Parathyroid adenoma (tissue), 2 donors: Measurements from ENCODE around the gene CNTN5.

Experiments used
- H2AFZ ChIP-seq: fragments of 300-600 bp; sonication (generic); one replicate; pipeline ENCODE4 v1.7.0; 2017; ENCODE audit warnings: antibody characterized with exemption, mild to moderate bottlenecking
- H3K27ac ChIP-seq: fragments of 300-600 bp; sonication (generic); one replicate; pipeline ENCODE4 v1.7.0; 2017
- H3K27me3 ChIP-seq: fragments of 300-600 bp; sonication (generic); one replicate; pipeline ENCODE4 v1.7.0; 2017; ENCODE audit warnings: low read length; ENCODE audit not compliant: control insufficient read depth, insufficient read depth
- H3K36me3 ChIP-seq: fragments of 300-600 bp; sonication (generic); one replicate; pipeline ENCODE4 v1.7.0; 2017; ENCODE audit warnings: low read length; ENCODE audit not compliant: control insufficient read depth, insufficient read depth
- H3K4me1 ChIP-seq: fragments of 300-600 bp; sonication (generic); one replicate; pipeline ENCODE4 v1.7.0; 2017; ENCODE audit warnings: control low read depth
- H3K4me2 ChIP-seq: fragments of 300-600 bp; sonication (generic); one replicate; pipeline ENCODE4 v1.7.0; 2017; ENCODE audit warnings: low read length
- H3K4me3 ChIP-seq: fragments of 300-600 bp; sonication (generic); one replicate; pipeline ENCODE4 v1.7.0; 2017; ENCODE audit warnings: low read depth, low read length
- H3K79me2 ChIP-seq: fragments of 300-600 bp; sonication (generic); one replicate; pipeline ENCODE4 v1.7.0; 2017; ENCODE audit warnings: control low read depth
- H3K9ac ChIP-seq: fragments of 300-600 bp; sonication (generic); one replicate; pipeline ENCODE4 v1.7.0; 2017; ENCODE audit warnings: mild to moderate bottlenecking
- H3K9me3 ChIP-seq: fragments of 300-600 bp; sonication (generic); one replicate; pipeline ENCODE4 v1.7.0; 2017; ENCODE audit warnings: low read length; ENCODE audit not compliant: control insufficient read depth
- TF ChIP-seq, protein P1 (sequence below): fragments of 300-600 bp; sonication (generic); IDR thresholded peaks from one replicate; pipeline ENCODE4 v1.7.0; 2017; ENCODE audit warnings: antibody characterized with exemption, mild to moderate bottlenecking
- donor health status: primary hyperparathyroidism.

Gene CNTN5

GRCh38 chr11:99716302-99716701 lies 695.6 kb downstream of the CNTN5 start:
- H3K79me2 ChIP-seq: no peaks in the 10 kb centered on the region
- H2AFZ ChIP-seq: no peak overlapping the region
- H3K4me1 ChIP-seq: no peaks in the 10 kb centered on the region
- H3K27me3 ChIP-seq: no peaks in the 10 kb centered on the region
- no peak overlapping the region for H3K4me3 ChIP-seq
- no peak overlapping the region for H3K9ac ChIP-seq
- no peak overlapping the region for H3K27ac ChIP-seq
- H3K36me3 ChIP-seq: no peaks in the 10 kb centered on the region
- TF ChIP-seq, protein P1, sequence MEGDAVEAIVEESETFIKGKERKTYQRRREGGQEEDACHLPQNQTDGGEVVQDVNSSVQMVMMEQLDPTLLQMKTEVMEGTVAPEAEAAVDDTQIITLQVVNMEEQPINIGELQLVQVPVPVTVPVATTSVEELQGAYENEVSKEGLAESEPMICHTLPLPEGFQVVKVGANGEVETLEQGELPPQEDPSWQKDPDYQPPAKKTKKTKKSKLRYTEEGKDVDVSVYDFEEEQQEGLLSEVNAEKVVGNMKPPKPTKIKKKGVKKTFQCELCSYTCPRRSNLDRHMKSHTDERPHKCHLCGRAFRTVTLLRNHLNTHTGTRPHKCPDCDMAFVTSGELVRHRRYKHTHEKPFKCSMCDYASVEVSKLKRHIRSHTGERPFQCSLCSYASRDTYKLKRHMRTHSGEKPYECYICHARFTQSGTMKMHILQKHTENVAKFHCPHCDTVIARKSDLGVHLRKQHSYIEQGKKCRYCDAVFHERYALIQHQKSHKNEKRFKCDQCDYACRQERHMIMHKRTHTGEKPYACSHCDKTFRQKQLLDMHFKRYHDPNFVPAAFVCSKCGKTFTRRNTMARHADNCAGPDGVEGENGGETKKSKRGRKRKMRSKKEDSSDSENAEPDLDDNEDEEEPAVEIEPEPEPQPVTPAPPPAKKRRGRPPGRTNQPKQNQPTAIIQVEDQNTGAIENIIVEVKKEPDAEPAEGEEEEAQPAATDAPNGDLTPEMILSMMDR: no peak
- H3K4me2 ChIP-seq: no peak overlapping the region
- no peaks in the 10 kb centered on the region for H3K9me3 ChIP-seq

DNA sequence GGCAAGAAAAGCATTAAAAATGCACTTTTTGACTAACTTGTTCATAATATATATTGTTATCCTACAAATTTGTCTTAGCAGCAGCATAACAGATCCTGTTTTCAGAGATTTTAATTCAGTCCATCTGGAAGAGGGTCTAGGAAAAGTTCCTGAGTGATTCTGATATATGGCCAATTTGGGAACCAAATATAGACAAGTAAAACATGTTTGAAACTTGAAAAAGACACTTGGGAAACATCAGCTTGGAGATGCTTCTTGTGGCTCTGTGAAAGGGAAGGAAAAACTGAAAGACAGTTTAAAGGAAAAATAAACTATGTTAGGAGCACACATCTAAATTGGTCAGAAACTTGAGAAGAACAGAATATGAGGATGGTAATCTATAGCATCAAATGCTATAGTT lies 697.5 kb downstream of the CNTN5 start:
- Histone ChIP-seq H3K4me3 (no peak overlapping the region), H3K27me3 (no peaks in the 10 kb centered on the region), H2AFZ (no peak overlapping the region), H3K9me3 (no peaks in the 10 kb centered on the region), H3K4me2 (no peak overlapping the region), H3K9ac (no peak overlapping the region), H3K79me2 (no peaks in the 10 kb centered on the region), H3K27ac (no peak overlapping the region), H3K4me1 (no peaks in the 10 kb centered on the region), H3K36me3 (no peaks in the 10 kb centered on the region)
- TF ChIP-seq, protein P1: no peak

DNA sequence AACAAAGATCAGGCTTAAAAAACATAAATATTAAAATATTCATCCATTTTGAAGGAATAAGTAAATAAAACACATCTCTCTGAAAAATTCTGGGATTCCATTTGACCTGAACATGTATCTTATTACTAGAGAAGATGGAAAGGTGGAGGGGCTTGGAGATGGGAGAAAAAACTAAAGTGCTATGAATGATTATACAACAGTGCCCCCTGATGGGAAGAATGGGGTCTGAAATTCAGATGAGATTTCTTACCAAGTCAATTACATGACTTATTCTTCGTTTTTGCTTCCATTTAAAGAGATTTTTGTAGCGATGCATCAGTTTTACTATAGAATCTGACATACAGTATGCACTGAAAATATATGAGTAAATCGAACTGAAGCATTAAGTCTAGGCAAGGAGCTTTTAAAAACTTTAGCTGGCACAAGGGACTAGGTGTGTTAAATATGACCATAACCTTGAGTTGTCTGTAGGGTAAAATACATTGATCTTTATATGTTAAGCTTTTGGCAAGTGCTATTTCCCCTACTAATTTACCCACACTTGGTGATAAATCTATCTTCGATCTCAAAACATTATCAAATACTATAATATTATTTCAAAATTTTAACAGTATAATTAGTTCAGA lies 718.8 kb downstream of the CNTN5 start:
- Histone ChIP-seq H3K27me3 (no peaks in the 10 kb centered on the region), H2AFZ (no peak overlapping the region), H3K9ac (no peak overlapping the region), H3K4me2 (no peak overlapping the region), H3K79me2 (no peaks in the 10 kb centered on the region), H3K27ac (no peak overlapping the region), H3K36me3 (no peaks in the 10 kb centered on the region), H3K9me3 (no peaks in the 10 kb centered on the region), H3K4me1 (no peaks in the 10 kb centered on the region), H3K4me3 (no peak overlapping the region)
- TF ChIP-seq, protein P1: no peak

- Histone ChIP-seq H3K4me2 (no peak overlapping the region), H2AFZ (no peak overlapping the region), H3K9me3 (no peaks in the 10 kb centered on the region), H3K27ac (no peak overlapping the region), H3K36me3 (no peaks in the 10 kb centered on the region), H3K4me1 (no peaks in the 10 kb centered on the region), H3K79me2 (no peaks in the 10 kb centered on the region), H3K27me3 (no peaks in the 10 kb centered on the region), H3K9ac (no peak overlapping the region), H3K4me3 (no peak overlapping the region)
- TF ChIP-seq, protein P1: no peak
These were observed 721.8 kb downstream of the CNTN5 start for GRCh38 chr11:99742501-99742900.

DNA sequence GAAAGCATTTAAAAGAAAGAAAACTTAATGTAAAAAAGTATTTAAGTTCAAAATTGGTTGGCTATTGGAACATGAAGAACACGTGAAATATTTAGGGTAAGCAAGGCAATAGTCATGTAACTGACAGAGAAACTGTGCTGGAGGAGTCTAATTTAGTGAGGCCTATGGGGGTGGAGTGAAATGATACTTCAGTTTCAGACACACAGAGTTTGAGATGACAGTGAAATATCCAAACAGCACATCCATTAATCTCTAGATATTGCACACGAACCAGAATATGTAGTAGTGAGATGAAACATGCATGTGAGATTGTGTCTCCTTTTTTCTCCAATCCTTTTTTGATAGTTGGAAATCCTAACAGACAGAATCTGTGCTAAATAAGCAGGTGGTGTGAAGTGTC lies 739.0 kb downstream of the CNTN5 start:
- Histone ChIP-seq H3K27me3 (no peaks in the 10 kb centered on the region), H3K9me3 (no peaks in the 10 kb centered on the region), H3K4me2 (no peak overlapping the region), H3K27ac (no peak overlapping the region), H3K9ac (no peak overlapping the region), H3K36me3 (no peaks in the 10 kb centered on the region), H3K4me1 (no peaks in the 10 kb centered on the region), H3K4me3 (no peak overlapping the region), H2AFZ (no peak overlapping the region), H3K79me2 (no peaks in the 10 kb centered on the region)
- TF ChIP-seq, protein P1: no peak
